Mammary epithelial cell (primary cell): ENCODE measurements around the gene AGPAT4.

ENCODE experiments used
- CTCF ChIP-seq, 2 donors: IDR thresholded peaks in 1 of 2; conservative IDR thresholded peaks in 1 of 2; 2 replicates each; pipeline ENCODE4 v1.5.1; 2011 to 2012; ENCODE audit warnings: inconsistent platforms in 2 of 2, low read length in 2 of 2, mild to moderate bottlenecking in 2 of 2, control low read depth in 1 of 2, low read depth in 1 of 2; ENCODE audit not compliant: insufficient read depth in 1 of 2; ENCODE audit errors: extremely low read depth in 1 of 2
- EZH2 ChIP-seq: IDR thresholded peaks from 2 replicates; pipeline ENCODE4 v1.6.1; 2012; ENCODE audit warnings: low read length, inconsistent platforms, borderline replicate concordance

GRCh38 chr6:161232010-161232409 lies 41.9 kb downstream of the AGPAT4 start:
- no peak for TF ChIP-seq CTCF (conservative IDR thresholded peaks at IDR 0.05 in 1 of 2, IDR thresholded peaks at IDR 0.05 in 1 of 2; ENCODE audit: extremely low read depth in 1 of 2, insufficient read depth in 1 of 2, low read depth in 1 of 2, low read length in 2 of 2)
- TF ChIP-seq EZH2: no peak
